Tongue (tissue), 2 donors: ENCODE data around the gene SPTB. TPM values are rescaled to one million over a fixed set of nuclear protein-coding genes. Genes with fewer than 3 reads are reported as not detected.

Experiments used
- DNase-seq: peaks from one replicate; pipeline ENCODE4 v3.0.0-alpha.2; 2015
- total RNA-seq: library from RNA; depleted of rRNA; stranded (reverse); fragments of >200 nt; gene quantifications from one replicate; pipeline ENCODE4 v1.2.3, GENCODE V29; 2014

SPTB gene
- total RNA-seq, 1 donor from 2014 or later = 386 TPM

- DNase-seq = no peak
These were observed 92.1 kb downstream of the SPTB start for GRCh38 chr14:64787619-64788018.

GRCh38 chr14:64786296-64787149 is 93.2 kb downstream of the SPTB start:
- DNase-seq = no peak

GRCh38 chr14:64784006-64784405 is 95.7 kb downstream of the SPTB start:
- no peak for DNase-seq

GRCh38 chr14:64782196-64782595 is 97.5 kb downstream of the SPTB start:
- DNase-seq = no peak

- no peak for DNase-seq
These were observed 100.2 kb downstream of the SPTB start for GRCh38 chr14:64779472-64779871.

GRCh38 chr14:64778104-64778754 is 101.5 kb downstream of the SPTB start:
- peak; percentile 25 for DNase-seq

GRCh38 chr14:64777461-64777860 is 102.2 kb downstream of the SPTB start:
- no peak for DNase-seq

GRCh38 chr14:64775081-64775777 is 104.5 kb downstream of the SPTB start:
- no peak for DNase-seq

GRCh38 chr14:64774272-64774671 is 105.4 kb downstream of the SPTB start:
- no peak for DNase-seq

- no peak for DNase-seq
These were observed 106.1 kb downstream of the SPTB start for GRCh38 chr14:64773577-64773976.

- DNase-seq = no peak
These were observed 106.7 kb downstream of the SPTB start for GRCh38 chr14:64773046-64773445.

GRCh38 chr14:64772397-64772950 is 107.2 kb downstream of the SPTB start:
- no peak for DNase-seq

- no peak for DNase-seq
These were observed 108.5 kb downstream of the SPTB start for GRCh38 chr14:64771161-64771560.

- no peak for DNase-seq
These were observed 109.0 kb downstream of the SPTB start for GRCh38 chr14:64770751-64771150.

GRCh38 chr14:64769096-64770020 is 110.3 kb downstream of the SPTB start:
- no peak for DNase-seq

GRCh38 chr14:64768401-64769095 is 111.2 kb downstream of the SPTB start:
- DNase-seq = no peak

GRCh38 chr14:64767215-64767964 is 112.3 kb downstream of the SPTB start:
- no peak for DNase-seq

GRCh38 chr14:64766430-64767151 is 113.1 kb downstream of the SPTB start:
- DNase-seq = no peak

GRCh38 chr14:64765740-64766302 is 113.9 kb downstream of the SPTB start:
- no peak for DNase-seq
